NCI-H82 treated with DMSO at 0.1 percent for 48 hours (cell line): ENCODE results near the gene SLC24A3.
A peak's percentile ranks its signal among the peaks of the same experiment; 100 is the strongest.
"Not testable (repeated sequence)": the region's sequence is repeated elsewhere in the genome, so short reads cannot be mapped to it uniquely, and the experiment has no call there.

Experiments
- DNase-seq: peaks from one replicate; lab custom pipeline; 2025; ENCODE audit not compliant: unreplicated experiment; lab: John Stamatoyannopoulos, UW

SLC24A3 gene

DNA sequence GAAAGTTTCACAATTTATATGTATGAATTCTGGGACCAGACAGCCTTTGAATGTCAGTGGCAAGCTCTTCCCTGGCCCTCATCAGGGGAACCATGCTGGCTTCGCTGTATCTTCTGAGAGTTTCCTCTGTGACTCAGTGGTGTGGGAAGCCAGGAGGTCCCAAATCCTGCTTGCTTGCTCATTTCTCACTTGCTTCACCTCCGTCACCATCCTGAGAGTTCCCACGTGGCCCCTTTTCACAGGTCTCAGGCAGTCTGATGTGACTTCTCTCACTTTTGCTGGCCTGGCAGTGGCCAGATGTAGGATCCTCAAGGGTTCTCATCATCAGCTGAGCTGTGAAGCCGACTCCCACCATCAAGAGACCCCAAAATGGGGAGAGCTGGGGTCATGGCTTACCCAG lies 517.2 kb downstream of the SLC24A3 start:
- no peak for DNase-seq

DNA sequence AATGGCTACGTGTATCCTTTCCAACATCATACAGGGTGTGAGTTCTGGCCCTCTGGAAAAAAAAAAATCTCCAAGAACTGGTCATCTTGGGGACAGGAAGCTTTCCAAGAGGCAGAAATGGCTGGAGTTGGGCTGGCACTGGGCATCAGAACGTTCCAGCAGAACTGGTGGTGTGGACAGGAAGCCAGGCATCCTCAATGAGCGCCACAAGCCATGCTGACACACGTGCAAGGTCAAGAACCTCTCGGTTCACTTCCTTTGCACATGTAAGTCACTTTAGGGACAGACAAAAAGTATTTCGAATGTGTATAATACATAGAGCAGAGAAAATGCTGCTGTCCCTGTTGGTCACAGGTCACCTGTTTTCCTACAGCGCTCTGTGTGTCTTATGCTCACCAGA lies 518.3 kb downstream of the SLC24A3 start:
- no peak for DNase-seq

GRCh38 chr20:19734811-19735210 lies 522.4 kb downstream of the SLC24A3 start:
- no peak for DNase-seq

GRCh38 chr20:19735446-19735845 lies 523.0 kb downstream of the SLC24A3 start:
- DNase-seq, result peak; percentile 36

DNA sequence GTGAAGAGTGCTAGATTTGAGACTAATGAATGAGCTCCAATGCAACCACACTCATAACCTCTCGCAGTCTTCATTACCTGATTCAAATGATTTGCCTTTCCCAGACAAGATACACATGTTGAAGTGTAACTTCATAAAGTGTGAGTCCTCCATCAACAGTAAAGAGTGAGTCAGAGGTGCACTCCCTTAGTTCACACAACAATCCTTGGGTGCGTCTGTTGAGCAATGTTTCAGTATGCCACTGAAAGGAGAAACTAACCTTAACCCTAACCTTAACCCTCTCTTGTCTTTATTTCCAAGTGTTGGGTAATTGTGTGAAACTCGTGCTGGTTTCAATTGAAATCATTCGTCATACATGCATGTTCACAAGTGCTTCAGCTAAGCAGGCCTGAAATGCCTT lies 524.6 kb downstream of the SLC24A3 start:
- DNase-seq, result no peak

GRCh38 chr20:19738951-19739350 lies 526.5 kb downstream of the SLC24A3 start:
- no peak for DNase-seq

DNA sequence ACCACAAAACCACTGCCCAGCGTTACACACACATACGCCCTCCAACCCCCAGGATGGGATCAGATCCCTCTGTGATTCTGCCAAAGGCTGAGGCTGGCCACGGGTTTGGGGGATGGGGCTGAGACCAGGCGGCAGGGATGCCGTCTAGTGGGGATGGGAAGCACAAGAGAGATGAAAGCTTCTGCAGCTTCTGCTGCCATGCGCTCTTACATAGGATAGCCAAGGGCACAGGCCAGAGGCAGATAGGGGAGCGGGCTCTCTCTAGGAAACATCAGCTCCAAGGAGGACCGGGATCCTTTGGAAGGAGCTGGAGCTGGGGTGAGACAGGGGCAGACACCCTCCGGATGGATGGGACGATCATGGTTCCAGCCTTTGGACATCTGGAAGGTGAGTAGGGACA lies 526.9 kb downstream of the SLC24A3 start:
- DNase-seq, result no peak

DNA sequence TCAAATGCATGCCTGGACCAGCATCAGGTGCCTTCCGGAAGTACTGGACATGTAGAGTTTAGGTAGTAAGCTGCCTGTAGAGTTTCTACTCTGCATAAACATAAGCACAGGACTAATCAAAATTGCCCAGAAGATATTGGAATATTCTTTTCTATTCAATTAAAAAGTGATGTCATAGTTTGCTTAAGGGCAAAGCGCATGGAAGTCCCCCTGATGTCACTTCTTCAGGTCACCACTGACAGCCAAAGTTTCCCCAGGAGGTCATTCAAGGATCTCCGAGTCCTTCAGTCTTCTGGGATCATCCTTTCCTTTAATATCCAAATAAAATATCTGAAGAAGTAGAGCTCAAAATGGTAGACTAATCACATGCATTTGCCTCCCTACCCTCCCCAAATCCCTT lies 528.1 kb downstream of the SLC24A3 start:
- DNase-seq, result no peak

DNA sequence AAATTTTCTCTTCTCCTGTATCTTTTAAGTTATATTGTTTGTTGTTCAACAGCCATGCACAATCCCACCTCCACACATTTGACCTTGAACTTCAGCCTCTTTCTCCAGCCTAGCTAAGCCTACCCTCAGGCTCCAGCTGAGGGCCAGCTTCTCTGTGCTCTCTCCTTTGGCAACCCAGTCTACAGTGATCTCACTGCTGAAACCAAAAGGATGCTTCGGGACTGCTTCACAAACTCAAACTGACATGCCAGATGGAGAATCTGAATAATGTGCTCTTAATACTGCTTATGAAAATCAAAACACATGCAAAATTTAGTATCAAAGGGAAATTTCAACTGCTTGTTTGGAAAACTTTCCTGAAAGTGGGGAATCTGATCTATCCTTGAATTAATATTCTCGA lies 529.5 kb downstream of the SLC24A3 start:
- no peak for DNase-seq

GRCh38 chr20:19742974-19743639 lies 530.7 kb downstream of the SLC24A3 start:
- no peak for DNase-seq

GRCh38 chr20:19743640-19743995 lies 531.2 kb downstream of the SLC24A3 start:
- DNase-seq, result no peak

DNA sequence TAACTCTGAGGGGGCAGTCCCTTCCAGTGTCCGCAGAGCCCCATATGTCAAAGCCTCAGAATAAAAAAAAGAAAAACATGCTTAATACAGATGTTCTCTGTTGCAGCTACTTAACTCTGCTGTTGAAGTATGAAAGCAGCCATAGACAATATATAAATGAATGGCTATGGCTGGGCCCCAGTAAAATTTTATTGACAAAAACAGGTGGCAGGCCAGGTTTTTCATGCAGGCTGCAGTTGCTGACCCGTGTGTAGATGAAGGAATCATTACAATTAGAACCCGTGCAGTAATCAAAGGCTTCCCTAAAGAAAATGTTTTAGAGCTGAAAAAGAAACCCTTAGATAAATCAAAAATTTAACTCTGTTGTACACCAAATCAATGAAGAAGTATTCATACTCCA lies 532.7 kb downstream of the SLC24A3 start:
- DNase-seq, result no peak

DNA sequence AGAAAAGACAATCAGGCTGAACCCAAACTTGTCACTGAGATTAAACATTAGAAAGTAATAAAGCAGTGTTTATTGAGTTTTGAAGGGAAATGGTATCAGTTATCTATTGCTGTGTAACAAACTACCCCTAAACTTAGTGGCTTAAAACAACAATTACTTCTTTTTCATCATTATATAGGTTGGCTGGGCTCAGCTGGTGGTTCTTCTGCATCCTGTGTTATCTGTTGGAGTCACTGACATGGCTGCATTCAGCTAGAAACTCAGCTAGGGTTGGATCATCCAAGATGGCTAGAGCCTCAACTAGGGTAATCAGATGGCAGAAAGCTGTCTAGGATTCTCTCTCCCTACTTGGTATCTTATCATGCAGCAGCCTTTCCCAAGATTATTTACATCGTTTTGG lies 533.1 kb downstream of the SLC24A3 start:
- DNase-seq, result no peak

DNA sequence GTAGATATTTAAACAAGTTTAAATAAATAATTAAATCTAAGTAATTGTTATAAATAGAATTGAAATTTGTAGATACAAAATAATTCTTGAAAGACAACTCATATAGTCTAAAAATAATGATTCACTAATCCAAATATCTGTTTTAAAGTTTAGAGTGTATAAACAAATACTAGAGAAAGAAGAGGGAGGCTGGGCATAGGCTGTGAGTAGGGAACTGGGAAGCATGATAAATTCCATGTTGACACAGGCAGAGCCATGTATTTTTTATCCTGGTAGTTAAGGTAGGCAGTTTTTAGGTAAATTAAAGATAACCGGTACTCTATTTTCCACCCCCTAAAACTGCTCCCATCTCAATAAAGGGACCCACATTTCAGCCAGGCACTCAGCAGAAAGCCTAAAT lies 534.0 kb downstream of the SLC24A3 start:
- DNase-seq, result no peak

DNA sequence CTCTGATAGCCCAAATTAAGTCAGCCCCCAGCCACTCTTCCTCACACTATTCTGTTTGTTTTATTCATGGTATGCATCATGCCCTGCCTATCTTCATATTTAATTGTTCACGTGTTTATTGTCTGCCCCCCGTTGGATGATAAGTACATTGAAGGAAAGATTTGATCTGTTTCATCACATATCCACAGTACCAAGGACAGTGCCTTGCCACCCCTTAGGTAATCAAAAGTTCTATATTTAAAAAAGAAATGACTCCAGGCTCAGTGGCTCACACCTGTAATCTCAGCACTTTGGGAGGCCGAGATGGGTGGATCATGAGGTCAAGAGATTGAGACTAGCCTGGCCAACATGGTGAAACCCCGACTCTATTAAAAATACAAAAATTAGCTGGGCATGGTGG lies 535.5 kb downstream of the SLC24A3 start:
- no peak for DNase-seq

DNA sequence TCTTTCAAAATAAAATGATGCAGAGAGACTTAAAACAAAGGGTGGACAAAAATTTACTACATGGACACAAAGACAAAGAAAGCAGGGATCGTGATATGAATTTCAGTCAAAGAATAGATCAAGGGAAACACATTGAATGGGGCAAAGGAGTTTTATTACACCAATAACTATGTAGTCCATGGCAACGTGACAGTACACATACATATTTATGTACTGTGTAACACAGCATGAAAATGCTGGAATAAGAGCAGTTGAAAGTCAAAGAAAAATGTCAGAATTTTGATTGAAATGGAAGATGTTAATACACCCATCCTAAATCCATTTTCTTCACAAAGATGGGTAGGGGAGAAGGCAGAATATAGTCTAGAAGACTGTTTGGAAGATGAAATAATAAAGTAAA lies 536.2 kb downstream of the SLC24A3 start:
- DNase-seq, result no peak

DNA sequence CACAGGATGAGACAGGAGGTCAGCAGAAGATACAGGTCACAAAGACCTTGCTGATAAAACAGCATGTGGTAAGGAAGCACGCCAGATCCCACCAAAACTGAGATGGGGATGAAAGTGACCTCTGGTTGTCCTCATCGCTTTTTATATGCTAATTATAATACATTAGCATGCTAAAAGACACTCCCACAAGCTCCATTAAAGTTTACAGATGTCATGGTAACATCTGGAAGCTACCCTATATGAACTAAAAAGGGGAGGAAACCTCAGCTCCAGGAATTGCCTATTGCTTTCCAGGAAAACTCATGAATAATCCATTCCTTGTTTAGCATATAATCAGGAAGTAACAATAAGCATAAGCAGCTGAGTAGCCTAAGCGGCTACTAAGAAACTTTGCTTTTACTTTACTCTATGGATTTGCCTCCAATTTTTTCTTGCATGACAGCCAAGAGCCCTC lies 537.2 kb downstream of the SLC24A3 start:
- no peak for DNase-seq

- DNase-seq, result no peak
These were observed 537.7 kb downstream of the SLC24A3 start for GRCh38 chr20:19750101-19750606.

DNA sequence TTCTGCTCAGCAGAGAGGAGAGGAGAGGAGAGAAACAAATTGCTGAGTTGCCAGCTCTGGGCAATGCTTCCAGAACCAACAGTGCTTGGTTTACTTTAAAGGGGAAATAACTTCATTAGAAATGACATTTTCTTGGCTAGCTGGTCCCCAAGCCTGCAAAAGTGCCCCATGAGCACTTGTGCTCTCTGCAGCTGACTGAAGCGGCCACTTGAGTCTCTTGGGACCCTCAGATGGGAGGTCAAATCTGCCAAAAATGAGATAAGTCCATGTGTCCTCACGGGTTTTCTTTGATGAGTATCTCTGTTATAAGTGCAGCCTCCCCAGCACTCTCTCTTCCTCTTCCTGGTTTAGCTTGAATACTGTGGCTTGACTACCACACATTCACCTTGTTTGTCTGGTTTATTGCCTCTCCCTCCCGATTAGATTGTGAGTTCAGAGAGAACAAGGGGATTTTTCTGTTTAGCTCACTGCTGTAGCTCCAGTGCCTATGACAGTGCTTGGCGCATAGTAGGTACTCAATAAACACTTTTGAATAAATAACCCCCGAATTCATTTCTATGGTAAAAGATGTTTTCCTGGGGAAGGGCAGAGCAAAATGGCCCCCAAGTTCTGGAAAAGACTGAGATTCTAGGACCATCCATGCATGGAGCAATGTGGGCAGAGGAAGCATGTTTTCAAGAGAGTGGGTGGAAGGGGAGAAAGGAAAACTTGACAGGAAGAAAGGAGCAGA lies 538.6 kb downstream of the SLC24A3 start:
- DNase-seq, result no peak

GRCh38 chr20:19754201-19754600 lies 541.8 kb downstream of the SLC24A3 start:
- DNase-seq, result not testable (repeated sequence)

GRCh38 chr20:19756761-19757486 lies 544.5 kb downstream of the SLC24A3 start:
- no peak for DNase-seq
